Measurements from ENCODE around the gene NR1I3.

The NR1I3 gene

DNA sequence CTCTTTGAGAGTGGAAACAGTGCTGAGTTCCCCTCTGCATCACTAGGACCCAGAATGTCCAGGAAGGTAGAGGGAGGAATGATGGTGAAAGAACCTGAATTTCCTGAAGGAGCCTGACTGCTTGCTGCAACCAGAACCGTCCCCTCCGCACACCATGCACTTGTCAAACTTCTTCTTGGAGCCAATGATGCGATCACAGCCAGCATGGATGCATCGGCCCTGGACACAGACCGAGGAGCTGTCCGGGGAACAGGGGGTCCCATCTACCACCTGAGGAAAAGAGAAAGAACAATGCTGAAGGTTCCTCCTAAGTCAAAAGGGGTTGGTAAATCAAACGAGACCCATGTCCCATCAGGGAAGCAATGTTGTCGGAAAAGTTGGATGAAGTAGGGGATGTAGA is 46.0 kb downstream of the NR1I3 start:
- H3K36me3 ChIP-seq (ENCODE audit: low read depth) = no peaks in the 10 kb centered on the region
- H3K4me1 ChIP-seq (ENCODE audit: insufficient read depth, poor library complexity, severe bottlenecking) = no peaks in the 10 kb centered on the region
- TF ChIP-seq, protein P1, sequence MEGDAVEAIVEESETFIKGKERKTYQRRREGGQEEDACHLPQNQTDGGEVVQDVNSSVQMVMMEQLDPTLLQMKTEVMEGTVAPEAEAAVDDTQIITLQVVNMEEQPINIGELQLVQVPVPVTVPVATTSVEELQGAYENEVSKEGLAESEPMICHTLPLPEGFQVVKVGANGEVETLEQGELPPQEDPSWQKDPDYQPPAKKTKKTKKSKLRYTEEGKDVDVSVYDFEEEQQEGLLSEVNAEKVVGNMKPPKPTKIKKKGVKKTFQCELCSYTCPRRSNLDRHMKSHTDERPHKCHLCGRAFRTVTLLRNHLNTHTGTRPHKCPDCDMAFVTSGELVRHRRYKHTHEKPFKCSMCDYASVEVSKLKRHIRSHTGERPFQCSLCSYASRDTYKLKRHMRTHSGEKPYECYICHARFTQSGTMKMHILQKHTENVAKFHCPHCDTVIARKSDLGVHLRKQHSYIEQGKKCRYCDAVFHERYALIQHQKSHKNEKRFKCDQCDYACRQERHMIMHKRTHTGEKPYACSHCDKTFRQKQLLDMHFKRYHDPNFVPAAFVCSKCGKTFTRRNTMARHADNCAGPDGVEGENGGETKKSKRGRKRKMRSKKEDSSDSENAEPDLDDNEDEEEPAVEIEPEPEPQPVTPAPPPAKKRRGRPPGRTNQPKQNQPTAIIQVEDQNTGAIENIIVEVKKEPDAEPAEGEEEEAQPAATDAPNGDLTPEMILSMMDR (IDR thresholded peaks at IDR 0.05; ENCODE audit: poor library complexity, severe bottlenecking) = no peak
- H3K4me3 ChIP-seq (ENCODE audit: severe bottlenecking) = no peak overlapping the region
- DNase-seq (ENCODE audit: low spot score) (no peak), ATAC-seq (ENCODE audit: low read depth) (no peak)
- H3K27me3 ChIP-seq (ENCODE audit: insufficient read depth, poor library complexity, severe bottlenecking) = no peaks in the 10 kb centered on the region
- H3K9me3 ChIP-seq (ENCODE audit: severe bottlenecking) = no peaks in the 10 kb centered on the region
- H3K27ac ChIP-seq (ENCODE audit: poor library complexity, severe bottlenecking) = no peak overlapping the region

DNA sequence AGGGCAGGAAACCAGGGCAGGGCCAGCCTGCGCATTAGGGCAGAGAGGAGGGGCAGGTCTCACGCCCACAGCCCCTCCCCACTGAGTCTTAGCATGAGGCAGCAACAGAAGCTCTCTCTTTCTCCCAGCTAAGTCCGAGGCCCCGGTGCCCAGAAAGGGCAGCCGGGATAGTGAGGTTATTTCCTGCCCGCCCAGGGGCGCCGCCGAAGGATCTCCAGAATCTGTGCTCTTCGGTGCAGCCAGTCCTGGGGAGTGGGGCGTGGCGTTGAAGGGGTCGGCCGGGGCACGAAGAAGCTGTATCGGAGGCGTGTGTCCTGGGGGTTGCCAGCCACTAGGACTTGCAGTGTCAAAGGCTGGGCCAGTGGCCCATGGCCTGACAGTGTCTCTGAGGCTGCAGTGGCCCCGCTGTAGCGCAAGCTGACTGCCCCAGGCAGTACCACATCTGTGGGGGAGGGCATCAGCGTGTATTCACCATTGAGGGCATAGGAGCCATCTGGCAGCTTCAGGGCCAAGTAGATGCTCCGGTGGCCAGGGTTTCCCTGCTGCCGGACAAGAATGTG is 47.0 kb downstream of the NR1I3 start:
- Histone ChIP-seq H3K4me3 (ENCODE audit: severe bottlenecking) (no peak overlapping the region), H3K9me3 (ENCODE audit: severe bottlenecking) (no peaks in the 10 kb centered on the region), H3K4me1 (ENCODE audit: insufficient read depth, poor library complexity, severe bottlenecking) (no peaks in the 10 kb centered on the region), H3K27ac (ENCODE audit: poor library complexity, severe bottlenecking) (no peak overlapping the region), H3K27me3 (ENCODE audit: insufficient read depth, poor library complexity, severe bottlenecking) (no peaks in the 10 kb centered on the region), H3K36me3 (ENCODE audit: low read depth) (no peaks in the 10 kb centered on the region)
- no peak for DNase-seq (ENCODE audit: low spot score)
- ATAC-seq (ENCODE audit: low read depth) = no peak
- TF ChIP-seq, protein P1 (IDR thresholded peaks at IDR 0.05; ENCODE audit: poor library complexity, severe bottlenecking) = no peak

DNA sequence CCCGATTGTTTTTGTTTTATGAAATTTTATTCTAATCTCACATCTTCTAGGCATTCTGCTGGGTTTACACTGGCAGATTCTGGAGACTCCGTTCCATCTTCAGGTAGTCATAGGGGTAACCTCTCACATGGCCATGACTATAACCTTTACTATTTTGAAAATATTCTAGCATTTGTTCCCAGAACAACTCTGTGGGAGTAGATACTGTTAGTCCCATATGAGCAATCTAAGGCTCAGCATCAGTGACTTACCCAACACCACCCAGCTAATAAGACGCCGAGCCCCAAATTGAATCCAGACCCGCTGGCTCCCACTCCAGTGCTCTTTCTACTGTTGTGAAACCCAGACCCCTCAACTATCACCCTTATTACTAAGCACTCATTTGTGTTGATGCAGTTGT is 49.0 kb downstream of the NR1I3 start:
- Histone ChIP-seq H3K36me3 (ENCODE audit: low read depth) (no peaks in the 10 kb centered on the region), H3K4me1 (ENCODE audit: insufficient read depth, poor library complexity, severe bottlenecking) (no peaks in the 10 kb centered on the region), H3K27ac (ENCODE audit: poor library complexity, severe bottlenecking) (no peak overlapping the region), H3K4me3 (ENCODE audit: severe bottlenecking) (no peak overlapping the region), H3K27me3 (ENCODE audit: insufficient read depth, poor library complexity, severe bottlenecking) (no peaks in the 10 kb centered on the region), H3K9me3 (ENCODE audit: severe bottlenecking) (no peaks in the 10 kb centered on the region)
- TF ChIP-seq, protein P1 (IDR thresholded peaks at IDR 0.05; ENCODE audit: poor library complexity, severe bottlenecking) = no peak
- no peak for DNase-seq (ENCODE audit: low spot score)
- no peak for ATAC-seq (ENCODE audit: low read depth)

DNA sequence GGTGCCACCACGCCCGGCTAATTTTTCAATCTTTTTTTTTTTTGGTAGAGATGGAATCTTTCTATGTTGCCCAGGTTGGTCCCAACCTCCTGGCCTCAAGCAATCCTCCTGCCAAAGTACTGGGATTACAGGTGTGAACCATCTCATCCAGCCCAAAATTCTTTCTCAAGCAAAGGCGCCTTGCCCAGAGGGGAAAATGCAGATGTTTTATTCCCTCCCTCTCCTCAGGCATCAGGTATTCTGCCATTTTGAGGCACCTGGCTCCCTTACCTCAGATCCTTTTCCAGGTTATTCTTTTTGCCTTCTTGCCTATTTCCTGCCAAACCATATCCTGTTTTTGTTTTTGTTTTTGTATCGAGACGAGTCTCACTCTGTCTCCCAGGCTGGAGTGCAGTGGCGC is 49.6 kb downstream of the NR1I3 start:
- H3K4me1 ChIP-seq (ENCODE audit: insufficient read depth, poor library complexity, severe bottlenecking) = no peaks in the 10 kb centered on the region
- H3K4me3 ChIP-seq (ENCODE audit: severe bottlenecking) = no peak overlapping the region
- DNase-seq (ENCODE audit: low spot score) (no peak), ATAC-seq (ENCODE audit: low read depth) (no peak)
- TF ChIP-seq, protein P1 (IDR thresholded peaks at IDR 0.05; ENCODE audit: poor library complexity, severe bottlenecking) = no peak
- no peaks in the 10 kb centered on the region for H3K9me3 ChIP-seq (ENCODE audit: severe bottlenecking)
- H3K27me3 ChIP-seq (ENCODE audit: insufficient read depth, poor library complexity, severe bottlenecking) = no peaks in the 10 kb centered on the region
- H3K36me3 ChIP-seq (ENCODE audit: low read depth) = no peaks in the 10 kb centered on the region
- no peak overlapping the region for H3K27ac ChIP-seq (ENCODE audit: poor library complexity, severe bottlenecking)

DNA sequence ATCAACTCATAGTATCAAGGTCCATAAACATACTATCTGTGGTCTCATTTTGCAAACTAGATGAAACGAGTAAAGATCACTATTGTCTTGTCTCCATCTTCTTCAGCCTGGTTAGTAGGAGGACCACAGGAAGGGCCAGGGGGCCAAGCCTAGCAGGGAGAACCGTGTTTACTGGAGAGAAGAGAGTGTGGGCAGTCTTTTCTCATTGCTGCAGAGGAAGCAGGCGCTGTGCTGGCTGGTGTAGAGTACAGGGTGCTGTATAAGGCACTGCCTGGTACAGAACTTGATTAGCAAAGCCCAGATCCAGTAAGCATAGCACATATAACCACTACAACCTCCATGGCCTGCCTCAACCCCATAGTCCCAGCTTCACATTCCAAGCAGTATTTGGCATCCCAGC is 50.7 kb downstream of the NR1I3 start:
- Histone ChIP-seq H3K9me3 (ENCODE audit: severe bottlenecking) (no peaks in the 10 kb centered on the region), H3K27ac (ENCODE audit: poor library complexity, severe bottlenecking) (no peak overlapping the region), H3K4me3 (ENCODE audit: severe bottlenecking) (no peak overlapping the region), H3K4me1 (ENCODE audit: insufficient read depth, poor library complexity, severe bottlenecking) (peaks cover 7% of the 10 kb centered on the region), H3K27me3 (ENCODE audit: insufficient read depth, poor library complexity, severe bottlenecking) (no peaks in the 10 kb centered on the region), H3K36me3 (ENCODE audit: low read depth) (no peaks in the 10 kb centered on the region)
- TF ChIP-seq, protein P1 (IDR thresholded peaks at IDR 0.05; ENCODE audit: poor library complexity, severe bottlenecking) = no peak
- no peak for DNase-seq (ENCODE audit: low spot score)
- no peak for ATAC-seq (ENCODE audit: low read depth)

Data from RWPE2 (cell line).